ENCODE results near the gene OR52M1. TPM values are rescaled to one million over a fixed set of nuclear protein-coding genes. Genes with fewer than 3 reads are reported as not detected.
A peak's percentile ranks its signal among the peaks of the same experiment; 100 is the strongest.
"Not testable (repeated sequence)": the region's sequence is repeated elsewhere in the genome, so short reads cannot be mapped to it uniquely, and the experiment has no call there.

The OR52M1 gene
- total RNA-seq, 4 donors from 2014 or later, result not detected

DNA sequence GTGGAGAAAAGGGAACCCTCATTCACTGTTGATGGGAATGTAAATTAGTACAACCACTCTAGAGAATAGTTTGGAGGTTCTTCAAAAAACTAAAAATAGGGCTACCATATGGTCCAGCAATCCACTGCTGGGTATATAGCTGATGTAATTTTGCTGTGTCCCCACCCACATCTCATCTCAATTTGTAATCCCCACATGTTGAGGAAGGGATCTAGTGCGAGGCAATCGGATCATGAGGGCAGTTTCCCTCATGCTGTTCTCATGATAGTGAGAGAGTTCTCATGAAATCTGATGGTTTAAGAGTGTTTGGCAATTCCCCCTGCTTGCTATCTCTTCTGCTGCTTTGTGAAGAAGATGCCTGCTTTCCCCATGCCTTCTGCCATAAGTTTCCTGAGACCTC, 17.1 kb upstream of the OR52M1 start:
- H3K27ac ChIP-seq, result no peak overlapping the region
- DNase-seq, result no peak
- H3K36me3 ChIP-seq, result no peaks in the 10 kb centered on the region
- WGBS, 2 donors, result 73 to 87% methylated on average over 2 of the region's 2 CpGs
- H3K9me3 ChIP-seq, result no peaks in the 10 kb centered on the region
- no peak overlapping the region for H3K4me3 ChIP-seq (replicated peaks in 1 of 3)
- TF ChIP-seq CTCF (IDR thresholded peaks at IDR 0.05) (no peak), POLR2A (IDR thresholded peaks at IDR 0.05) (no peak)
- no peaks in the 10 kb centered on the region for H3K4me1 ChIP-seq
- H3K27me3 ChIP-seq, result no peaks in the 10 kb centered on the region
- intact Hi-C loops (cut with DNase I), result no loop called here

DNA sequence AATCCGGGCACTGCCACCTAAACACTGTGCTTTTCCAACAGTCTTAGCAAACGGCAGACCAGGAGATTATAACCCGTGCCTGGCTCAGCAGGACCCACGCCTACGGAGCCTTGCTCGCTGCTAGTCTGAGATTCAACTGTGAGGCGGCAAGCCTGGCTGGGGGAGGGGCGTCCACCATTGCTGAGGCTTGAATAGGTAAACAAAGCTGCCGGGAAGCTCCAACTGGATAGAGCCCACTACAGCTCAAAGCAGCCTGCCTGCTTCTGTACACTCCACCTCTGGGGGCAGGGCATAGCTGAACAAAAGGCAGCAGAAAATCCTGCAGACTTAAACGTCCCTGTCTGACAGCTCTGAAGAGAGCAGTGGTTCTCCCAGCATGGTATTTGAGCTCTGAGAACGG, 13.3 kb upstream of the OR52M1 start:
- intact Hi-C loops (cut with DNase I); H3K27ac ChIP-seq; H3K9me3 ChIP-seq; DNase-seq; H3K4me1 ChIP-seq; H3K36me3 ChIP-seq; H3K4me3 ChIP-seq (replicated peaks in 1 of 3); H3K27me3 ChIP-seq: not testable (repeated sequence)
- WGBS, 2 donors, result 42 to 64% methylated on average over 2 to 9 of the region's 11 CpGs

GRCh38 chr11:4539603-4540219, 5.3 kb upstream of the OR52M1 start:
- Histone ChIP-seq H3K27ac (no peak overlapping the region), H3K27me3 (no peaks in the 10 kb centered on the region), H3K36me3 (no peaks in the 10 kb centered on the region), H3K4me3 (replicated peaks in 1 of 3) (no peak overlapping the region), H3K9me3 (no peaks in the 10 kb centered on the region), H3K4me1 (no peaks in the 10 kb centered on the region)
- 31 to 35% methylated on average over 3 of the region's 3 CpGs for WGBS, 2 donors
- peak; percentile 62 to 72 for DNase-seq
- peak; percentile 48 to 71 (median 67) for TF ChIP-seq CTCF (IDR thresholded peaks at IDR 0.05)
- no peak for TF ChIP-seq POLR2A (IDR thresholded peaks at IDR 0.05)
- intact Hi-C loops (cut with DNase I), result loop anchor here (5.0 kb wide), 1 partner anchor 352 kb away; no protein-coding TSS in a partner anchor

GRCh38 chr11:4541071-4541470, 3.9 kb upstream of the OR52M1 start:
- H3K4me3 ChIP-seq (replicated peaks in 1 of 3), result no peak overlapping the region
- H3K9me3 ChIP-seq, result no peaks in the 10 kb centered on the region
- WGBS, 2 donors, result 0 to 31% methylated on average over 1 of the region's 1 CpG
- H3K27ac ChIP-seq, result no peak overlapping the region
- DNase-seq, result no peak
- TF ChIP-seq POLR2A (IDR thresholded peaks at IDR 0.05) (no peak), CTCF (IDR thresholded peaks at IDR 0.05) (no peak)
- no peaks in the 10 kb centered on the region for H3K27me3 ChIP-seq
- intact Hi-C loops (cut with DNase I), result loop anchor here (5.0 kb wide), 1 partner anchor 354 kb away; no protein-coding TSS in a partner anchor
- H3K4me1 ChIP-seq, result no peaks in the 10 kb centered on the region
- no peaks in the 10 kb centered on the region for H3K36me3 ChIP-seq

DNA sequence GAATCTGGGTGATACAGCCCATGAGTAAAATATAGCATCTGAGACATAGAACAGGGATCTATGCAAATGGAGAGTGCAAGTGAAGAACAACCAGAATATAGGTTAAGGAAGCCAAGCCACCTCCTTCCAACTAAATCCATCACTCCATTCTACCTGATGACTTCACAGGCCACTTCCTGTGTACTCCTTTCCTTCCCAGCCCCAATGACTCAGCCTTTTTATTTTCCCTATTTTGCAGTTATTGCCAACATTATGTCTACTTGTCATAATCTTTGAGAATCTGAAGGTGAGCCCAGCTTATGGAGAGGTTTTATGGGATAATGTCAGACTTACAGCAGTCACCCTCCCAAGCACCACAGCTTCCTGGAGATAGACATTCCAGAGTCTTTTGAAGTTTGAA, 1.4 kb upstream of the OR52M1 start:
- H3K27ac ChIP-seq, result no peak overlapping the region
- TF ChIP-seq POLR2A (IDR thresholded peaks at IDR 0.05) (no peak), CTCF (IDR thresholded peaks at IDR 0.05) (no peak)
- no peak for DNase-seq
- intact Hi-C loops (cut with DNase I), result loop anchor here (5.0 kb wide), 1 partner anchor 356 kb away; no protein-coding TSS in a partner anchor
- no peaks in the 10 kb centered on the region for H3K36me3 ChIP-seq
- H3K27me3 ChIP-seq, result no peaks in the 10 kb centered on the region
- H3K9me3 ChIP-seq, result no peaks in the 10 kb centered on the region
- H3K4me1 ChIP-seq, result no peaks in the 10 kb centered on the region
- H3K4me3 ChIP-seq (replicated peaks in 1 of 3), result no peak overlapping the region

Data from thyroid gland (tissue), 4 donors.